ENCODE results near the gene HMX2.

HMX2 gene

DNA sequence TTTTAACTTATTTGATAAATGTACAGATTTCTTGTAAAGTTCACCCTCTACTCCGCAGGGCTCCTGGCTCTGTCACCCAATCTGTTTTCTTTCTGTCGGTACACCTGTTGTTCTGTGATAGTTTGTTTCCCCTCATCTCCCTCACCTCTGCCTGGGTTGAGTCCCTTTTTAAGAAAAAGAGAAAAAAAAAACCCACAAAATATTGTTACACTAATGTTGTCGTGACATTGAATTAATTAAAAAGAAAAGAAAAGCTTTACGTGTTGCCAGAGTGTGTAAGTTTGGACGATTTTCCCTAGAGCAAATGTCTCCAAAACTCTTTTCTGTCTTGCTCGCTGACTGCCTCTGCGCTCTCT lies 8.8 kb upstream of the HMX2 start:
- in situ Hi-C loops (cut with HindIII; ENCODE audit: low sequenced_read_pairs) = no loop called here

GRCh38 chr10:123139521-123140163 lies 8.3 kb upstream of the HMX2 start:
- in situ Hi-C loops (cut with HindIII; ENCODE audit: low sequenced_read_pairs) = no loop called here

GRCh38 chr10:123140164-123140982 lies 7.6 kb upstream of the HMX2 start:
- in situ Hi-C loops (cut with HindIII; ENCODE audit: low sequenced_read_pairs) = no loop called here

DNA sequence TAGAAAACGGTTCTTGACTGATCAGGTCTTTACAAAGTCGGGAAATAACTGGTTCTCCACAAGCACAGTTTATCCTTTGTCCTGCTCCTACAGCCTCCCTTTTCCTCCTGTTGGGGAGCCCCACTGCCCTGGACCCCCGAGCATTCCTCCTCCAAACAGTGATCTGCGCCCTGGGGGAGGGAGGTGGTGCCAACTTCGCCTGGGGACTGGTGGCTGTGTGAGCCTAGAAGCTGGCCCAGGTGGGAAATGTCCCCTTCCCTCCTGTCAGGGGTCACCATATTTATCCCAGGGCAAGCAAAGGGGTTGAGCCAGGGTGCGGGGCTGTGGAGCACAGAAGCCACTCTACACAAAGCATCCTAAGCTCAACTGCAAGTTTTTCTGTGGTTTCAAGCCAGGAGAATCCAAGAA lies 6.9 kb upstream of the HMX2 start:
- in situ Hi-C loops (cut with HindIII; ENCODE audit: low sequenced_read_pairs) = no loop called here

DNA sequence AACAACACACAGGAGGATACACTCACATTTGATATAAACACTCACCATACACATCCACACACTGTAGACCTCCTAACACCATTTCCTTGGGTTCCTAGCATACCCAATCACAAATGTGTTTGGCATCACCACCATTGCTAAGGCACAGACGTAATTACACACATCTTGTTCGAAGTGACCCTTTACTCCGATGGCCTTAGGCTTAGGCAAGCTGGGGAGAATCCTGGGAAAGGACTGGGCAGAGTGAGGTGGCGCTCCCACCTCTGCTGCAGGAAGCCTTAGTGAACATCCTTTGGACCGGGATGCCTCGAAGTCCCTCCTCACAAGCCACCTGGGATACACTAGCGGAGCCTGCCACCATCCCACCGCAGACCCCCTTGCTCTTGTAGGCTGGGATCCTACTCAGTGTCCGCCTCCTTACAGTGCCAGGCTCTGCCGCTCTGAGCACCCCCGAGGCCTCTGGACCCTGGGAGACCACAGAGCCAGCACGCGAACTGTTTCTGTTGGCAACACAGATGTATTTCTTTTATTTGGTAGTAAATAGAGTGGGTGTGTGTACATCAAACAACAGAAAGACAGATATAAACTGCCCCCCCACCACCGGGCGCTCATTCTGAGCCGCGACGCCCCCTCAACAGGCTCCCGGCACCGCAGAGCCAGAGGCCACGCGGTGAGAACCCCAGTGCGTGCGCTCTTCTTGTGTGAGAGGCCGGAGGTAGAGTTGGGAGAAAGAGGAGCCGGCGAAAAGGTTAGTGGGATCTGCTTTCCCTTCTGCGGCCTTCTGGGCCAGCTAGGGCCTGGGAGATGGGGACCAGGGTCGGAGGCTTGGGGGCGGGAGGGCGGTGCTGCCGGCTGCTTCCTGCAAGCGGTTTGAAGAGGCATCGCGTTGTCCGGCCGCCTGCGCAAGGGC lies 5.9 kb upstream of the HMX2 start:
- in situ Hi-C loops (cut with HindIII; ENCODE audit: low sequenced_read_pairs) = no loop called here

DNA sequence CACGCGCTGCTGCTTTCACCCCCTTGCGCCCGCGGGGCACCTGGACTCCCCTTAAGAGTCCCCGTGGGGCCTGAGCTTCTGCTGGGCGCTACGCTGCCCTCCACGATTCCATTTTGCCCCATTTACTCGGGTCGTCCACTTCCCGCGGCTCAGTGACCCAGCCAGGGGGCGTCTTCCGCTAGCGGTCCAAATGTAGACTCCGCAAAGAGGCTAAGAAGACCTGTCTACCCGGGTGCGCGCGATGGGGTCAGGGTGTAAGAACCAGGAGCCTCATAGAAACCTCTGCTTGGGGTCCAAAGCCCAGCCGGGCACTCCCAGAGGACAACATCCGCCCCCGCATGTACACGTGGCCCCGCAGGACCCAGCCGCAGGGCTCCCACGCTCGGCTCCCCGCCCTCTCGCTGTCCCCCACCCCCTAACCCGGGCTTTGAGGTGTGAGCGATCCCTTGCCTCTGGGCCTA lies 5.2 kb upstream of the HMX2 start:
- in situ Hi-C loops (cut with HindIII; ENCODE audit: low sequenced_read_pairs) = no loop called here

- in situ Hi-C loops (cut with HindIII; ENCODE audit: low sequenced_read_pairs) = no loop called here
Observed at GRCh38 chr10:123143162-123143824, 4.6 kb upstream of the HMX2 start.

- in situ Hi-C loops (cut with HindIII; ENCODE audit: low sequenced_read_pairs) = no loop called here
Observed at GRCh38 chr10:123143825-123144168, 4.1 kb upstream of the HMX2 start.

DNA sequence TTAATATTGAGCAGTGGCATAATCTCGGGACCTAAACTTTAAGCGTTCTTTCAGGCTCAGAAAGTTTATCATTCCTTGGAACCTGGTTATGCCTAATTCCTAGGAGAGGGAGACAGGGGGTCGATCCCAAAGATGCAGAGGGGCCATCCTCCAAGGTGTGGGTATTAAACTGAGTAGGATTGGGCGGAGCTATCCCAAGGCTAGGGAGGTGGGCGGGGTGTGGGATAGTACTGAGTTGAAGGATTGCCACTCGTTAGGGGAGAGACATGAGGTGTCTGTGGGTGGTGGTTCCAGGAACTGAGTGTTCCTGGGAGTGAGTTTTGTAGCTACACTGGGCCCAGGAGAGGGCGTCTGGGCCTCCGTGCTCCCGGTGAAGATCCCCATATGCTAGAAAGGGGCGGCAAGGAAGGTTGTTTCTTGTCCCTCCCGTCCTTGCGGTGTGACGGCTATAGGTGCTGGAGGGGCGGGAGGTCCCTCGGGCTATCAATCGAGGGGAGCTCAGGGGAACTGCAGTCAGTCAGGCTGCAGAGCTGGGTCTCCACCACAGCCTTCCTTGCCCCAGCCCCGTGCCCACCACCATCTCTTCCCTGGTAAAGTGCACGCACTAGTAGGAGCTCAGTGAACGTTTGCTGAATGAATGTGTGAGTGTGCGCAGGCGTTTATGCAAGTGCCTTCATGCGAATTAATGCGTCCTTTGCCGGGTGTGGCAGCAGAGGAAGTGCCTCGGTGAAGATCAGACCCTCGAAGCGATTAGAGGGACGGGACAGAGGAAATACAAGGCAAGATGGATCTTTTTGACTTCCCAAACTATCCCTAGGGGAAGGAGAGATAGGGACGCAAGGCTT lies 3.0 kb upstream of the HMX2 start:
- in situ Hi-C loops (cut with HindIII; ENCODE audit: low sequenced_read_pairs) = no loop called here

DNA sequence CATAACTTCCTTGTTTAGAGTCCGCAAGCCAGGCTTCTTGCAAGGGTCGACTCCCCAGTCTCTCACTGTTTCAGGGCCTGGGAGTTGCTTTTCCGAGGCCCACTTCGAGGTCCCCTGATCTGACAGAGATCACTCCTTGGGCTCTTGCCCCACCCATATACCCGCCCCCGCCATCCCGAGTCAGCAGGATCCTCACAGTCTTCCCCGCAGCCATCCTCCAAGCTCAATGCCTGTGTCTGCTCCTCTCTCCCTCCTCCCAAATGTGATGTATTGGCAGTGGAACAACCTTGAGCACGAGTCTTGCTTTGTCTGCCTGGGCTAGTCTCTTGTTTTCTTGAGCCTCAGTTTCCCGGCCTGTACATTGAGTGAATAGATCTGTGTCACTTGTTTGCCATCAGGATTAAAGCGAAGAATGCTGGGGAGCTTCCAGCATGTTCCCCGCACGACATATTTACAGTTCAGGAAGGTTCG lies 2.4 kb upstream of the HMX2 start:
- in situ Hi-C loops (cut with HindIII; ENCODE audit: low sequenced_read_pairs) = no loop called here

GRCh38 chr10:123146013-123146893 lies 1.7 kb upstream of the HMX2 start:
- in situ Hi-C loops (cut with HindIII; ENCODE audit: low sequenced_read_pairs) = no loop called here

DNA sequence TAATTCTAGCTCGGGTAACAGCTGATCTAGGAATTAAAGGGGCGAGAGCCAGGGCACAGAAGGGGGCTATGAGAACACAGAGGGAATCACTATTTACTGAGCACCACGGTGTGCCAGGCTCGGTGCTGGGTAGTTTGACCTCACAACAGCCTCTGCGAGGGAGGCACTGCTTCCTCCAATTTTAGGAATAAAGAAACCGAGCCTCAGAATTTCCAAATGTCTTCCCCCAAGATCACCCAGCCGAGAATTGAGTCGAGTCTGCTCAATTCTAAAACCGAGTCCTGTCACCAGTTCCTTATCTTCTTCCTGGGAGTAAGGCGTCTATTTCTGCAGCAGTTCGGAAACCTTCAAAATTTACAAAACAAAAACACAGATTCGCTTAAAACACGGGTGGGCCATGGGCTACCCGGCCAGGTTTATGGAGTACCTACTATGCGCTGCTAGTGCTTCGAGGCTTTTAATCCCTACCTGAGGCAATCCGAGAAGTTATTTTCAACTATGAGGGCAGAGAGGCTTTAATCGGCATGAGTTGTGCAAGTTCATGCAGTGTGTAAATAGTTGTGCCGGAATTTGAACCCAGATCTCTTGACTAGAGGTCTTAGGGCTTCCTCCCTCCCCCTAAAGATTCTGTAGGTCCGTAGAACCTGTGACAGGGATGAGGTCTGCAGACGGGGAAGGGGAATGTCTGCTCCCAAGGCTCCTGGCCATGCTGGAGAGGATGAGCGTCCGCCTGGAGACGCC lies 872 bp upstream of the HMX2 start:
- in situ Hi-C loops (cut with HindIII; ENCODE audit: low sequenced_read_pairs) = no loop called here

GRCh38 chr10:123148414-123149161 lies 652 bp downstream of the HMX2 start:
- in situ Hi-C loops (cut with HindIII; ENCODE audit: low sequenced_read_pairs) = no loop called here

GRCh38 chr10:123149162-123149567 lies 1.2 kb downstream of the HMX2 start:
- in situ Hi-C loops (cut with HindIII; ENCODE audit: low sequenced_read_pairs) = no loop called here

DNA sequence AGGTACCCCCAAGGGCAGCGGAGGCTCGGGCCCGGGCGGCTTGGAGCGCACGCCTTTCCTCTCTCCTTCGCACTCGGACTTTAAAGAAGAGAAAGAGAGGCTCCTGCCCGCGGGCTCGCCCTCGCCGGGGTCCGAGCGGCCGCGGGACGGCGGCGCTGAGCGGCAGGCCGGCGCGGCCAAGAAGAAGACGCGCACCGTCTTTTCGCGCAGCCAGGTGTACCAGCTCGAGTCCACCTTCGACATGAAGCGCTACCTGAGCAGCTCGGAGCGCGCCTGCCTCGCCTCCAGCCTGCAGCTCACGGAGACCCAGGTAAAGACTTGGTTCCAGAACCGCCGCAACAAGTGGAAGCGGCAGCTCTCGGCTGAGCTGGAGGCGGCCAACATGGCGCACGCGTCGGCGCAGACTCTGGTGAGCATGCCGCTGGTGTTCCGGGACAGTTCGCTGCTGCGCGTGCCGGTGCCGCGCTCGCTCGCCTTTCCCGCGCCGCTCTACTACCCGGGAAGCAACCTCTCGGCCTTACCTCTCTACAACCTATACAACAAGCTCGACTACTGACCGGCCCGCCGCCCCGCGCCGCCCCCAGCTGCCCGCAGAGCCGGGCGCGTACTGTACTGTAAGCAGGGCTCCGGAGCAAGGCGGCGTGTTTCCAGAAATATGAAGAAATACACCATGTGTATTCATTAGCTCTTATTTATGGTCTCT lies 1.8 kb downstream of the HMX2 start:
- in situ Hi-C loops (cut with HindIII; ENCODE audit: low sequenced_read_pairs) = no loop called here

DNA sequence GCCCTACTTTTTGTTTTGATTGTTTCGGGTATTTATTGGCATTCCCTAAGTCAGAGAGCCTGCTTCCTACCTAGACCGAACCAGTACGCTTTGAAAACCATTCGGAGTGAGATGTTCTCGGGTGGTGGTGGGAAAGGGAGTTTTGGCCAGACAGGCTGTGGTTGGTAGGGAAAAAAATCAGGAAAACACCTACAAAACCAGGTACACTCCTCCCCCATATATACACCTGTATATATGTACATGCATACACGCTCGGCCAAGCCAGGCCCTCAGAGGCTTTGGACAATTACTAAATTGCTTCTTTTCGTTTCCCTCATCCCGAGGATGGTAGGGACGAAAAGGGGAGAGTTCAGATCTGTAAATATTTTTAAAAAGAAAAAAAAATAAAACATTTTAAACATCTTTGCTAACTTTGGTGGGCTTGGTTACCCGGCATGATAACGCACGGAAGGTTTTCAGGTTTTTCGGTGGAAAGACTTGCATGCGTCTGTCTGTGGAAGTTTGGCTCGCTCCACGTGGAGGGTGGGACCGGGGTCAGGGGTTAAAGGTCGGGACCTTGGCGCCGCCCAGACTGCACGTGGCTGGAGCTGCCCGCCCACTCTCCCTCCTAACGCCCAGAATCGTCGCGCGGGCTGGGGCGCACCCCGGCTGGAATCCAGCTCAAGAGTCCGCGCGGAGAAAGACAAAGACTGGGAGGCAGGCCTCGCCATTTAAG lies 2.5 kb downstream of the HMX2 start:
- in situ Hi-C loops (cut with HindIII; ENCODE audit: low sequenced_read_pairs) = no loop called here

Data from DLD1 (cell line).